RWPE2 (cell line): ENCODE results near the gene ST14.

Experiments
- ATAC-seq: fragments of 200-7000 bp; cut with Tn5 transposase; 3 replicates; pipeline ENCODE4 v1.9.1; 2021; ENCODE audit warnings: low read depth
- DNase-seq: peaks from one replicate; pipeline ENCODE4 v3.0.0-alpha.2; 2020; ENCODE audit warnings: low spot score
- H3K27ac ChIP-seq: fragments of 450-650 bp; 2 replicates; pipeline ENCODE4 v1.5.1; 2017; ENCODE audit warnings: mild to moderate bottlenecking; ENCODE audit not compliant: poor library complexity, severe bottlenecking
- H3K27me3 ChIP-seq: fragments of 250-450 bp; sonication (Bioruptor Pico); 2 replicates; pipeline ENCODE4 v1.5.1; 2021; ENCODE audit warnings: mild to moderate bottlenecking, moderate library complexity; ENCODE audit not compliant: insufficient read depth, poor library complexity, severe bottlenecking
- H3K36me3 ChIP-seq: fragments of 250-450 bp; sonication (Bioruptor Pico); 2 replicates; pipeline ENCODE4 v1.5.1; 2020; ENCODE audit warnings: low read depth, mild to moderate bottlenecking, moderate library complexity
- H3K4me1 ChIP-seq: fragments of 250-450 bp; sonication (Bioruptor Pico); 2 replicates; pipeline ENCODE4 v1.5.1; 2021; ENCODE audit warnings: mild to moderate bottlenecking, moderate library complexity; ENCODE audit not compliant: insufficient read depth, poor library complexity, severe bottlenecking
- H3K4me3 ChIP-seq: fragments of 250-450 bp; sonication (Bioruptor Pico); 2 replicates; pipeline ENCODE4 v1.5.1; 2021; ENCODE audit warnings: mild to moderate bottlenecking, moderate library complexity; ENCODE audit not compliant: severe bottlenecking
- H3K9me3 ChIP-seq: fragments of 250-450 bp; sonication (Bioruptor Pico); 2 replicates; pipeline ENCODE4 v1.5.1; 2021; ENCODE audit warnings: mild to moderate bottlenecking, moderate library complexity; ENCODE audit not compliant: severe bottlenecking
- TF ChIP-seq, protein P1 (sequence below): fragments of 450-650 bp; IDR thresholded peaks from one replicate; pipeline ENCODE4 v1.5.1; 2017; ENCODE audit warnings: mild to moderate bottlenecking, moderate library complexity; ENCODE audit not compliant: poor library complexity, severe bottlenecking

The ST14 gene

DNA sequence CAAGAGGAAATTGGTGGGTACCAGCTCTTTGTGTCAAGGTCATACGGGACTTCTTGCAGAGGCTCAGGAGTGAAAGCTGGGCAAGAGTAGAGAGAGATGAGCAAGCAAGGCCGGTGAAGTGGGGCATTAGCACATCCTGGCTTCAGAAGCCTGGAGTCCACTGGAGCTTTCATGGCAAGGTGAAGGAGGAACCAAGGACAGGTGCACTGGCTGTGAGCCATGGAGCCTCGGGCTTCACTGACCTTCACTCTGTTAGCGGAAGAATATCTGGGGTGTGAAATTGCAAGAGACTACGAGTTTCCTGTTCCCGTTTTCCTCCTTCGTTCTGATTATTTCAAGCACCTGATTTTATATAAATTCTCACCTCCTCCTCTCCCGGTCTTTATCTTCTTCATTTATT, 25.9 kb upstream of the ST14 start:
- Histone ChIP-seq H3K36me3 (peaks cover 94% of the 10 kb centered on the region), H3K9me3 (no peaks in the 10 kb centered on the region), H3K4me3 (no peak overlapping the region), H3K4me1 (no peaks in the 10 kb centered on the region), H3K27me3 (no peaks in the 10 kb centered on the region), H3K27ac (no peak overlapping the region)
- TF ChIP-seq, protein P1, sequence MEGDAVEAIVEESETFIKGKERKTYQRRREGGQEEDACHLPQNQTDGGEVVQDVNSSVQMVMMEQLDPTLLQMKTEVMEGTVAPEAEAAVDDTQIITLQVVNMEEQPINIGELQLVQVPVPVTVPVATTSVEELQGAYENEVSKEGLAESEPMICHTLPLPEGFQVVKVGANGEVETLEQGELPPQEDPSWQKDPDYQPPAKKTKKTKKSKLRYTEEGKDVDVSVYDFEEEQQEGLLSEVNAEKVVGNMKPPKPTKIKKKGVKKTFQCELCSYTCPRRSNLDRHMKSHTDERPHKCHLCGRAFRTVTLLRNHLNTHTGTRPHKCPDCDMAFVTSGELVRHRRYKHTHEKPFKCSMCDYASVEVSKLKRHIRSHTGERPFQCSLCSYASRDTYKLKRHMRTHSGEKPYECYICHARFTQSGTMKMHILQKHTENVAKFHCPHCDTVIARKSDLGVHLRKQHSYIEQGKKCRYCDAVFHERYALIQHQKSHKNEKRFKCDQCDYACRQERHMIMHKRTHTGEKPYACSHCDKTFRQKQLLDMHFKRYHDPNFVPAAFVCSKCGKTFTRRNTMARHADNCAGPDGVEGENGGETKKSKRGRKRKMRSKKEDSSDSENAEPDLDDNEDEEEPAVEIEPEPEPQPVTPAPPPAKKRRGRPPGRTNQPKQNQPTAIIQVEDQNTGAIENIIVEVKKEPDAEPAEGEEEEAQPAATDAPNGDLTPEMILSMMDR, result no peak
- DNase-seq (no peak), ATAC-seq (no peak)

GRCh38 chr11:130136107-130136506, 23.5 kb upstream of the ST14 start:
- ATAC-seq (no peak), DNase-seq (no peak)
- peaks cover 90% of the 10 kb centered on the region for H3K36me3 ChIP-seq
- H3K4me3 ChIP-seq, result no peak overlapping the region
- H3K27ac ChIP-seq, result no peak overlapping the region
- H3K9me3 ChIP-seq, result no peaks in the 10 kb centered on the region
- no peaks in the 10 kb centered on the region for H3K4me1 ChIP-seq
- no peaks in the 10 kb centered on the region for H3K27me3 ChIP-seq
- TF ChIP-seq, protein P1, result no peak

DNA sequence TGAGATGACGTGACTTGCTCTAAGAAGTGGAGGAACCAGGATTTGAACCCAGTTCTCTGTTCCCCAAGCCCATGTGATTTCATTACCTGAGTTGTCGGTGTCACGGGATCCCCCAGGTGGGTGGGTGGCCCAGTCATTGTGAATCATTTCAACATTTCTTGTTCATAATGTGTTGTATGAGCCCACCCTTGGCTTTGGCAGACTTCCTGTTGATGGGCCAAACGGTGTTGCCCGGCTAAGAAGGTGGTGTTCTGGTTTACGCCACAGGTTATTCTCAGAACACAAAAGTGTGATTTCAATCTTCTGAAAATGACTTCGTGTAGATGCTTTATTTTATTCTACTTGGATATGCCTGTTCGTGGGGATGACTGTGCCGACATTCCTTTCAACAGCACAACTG, 21.6 kb upstream of the ST14 start:
- Histone ChIP-seq H3K4me1 (no peaks in the 10 kb centered on the region), H3K9me3 (no peaks in the 10 kb centered on the region), H3K4me3 (no peak overlapping the region), H3K27ac (no peak overlapping the region), H3K27me3 (no peaks in the 10 kb centered on the region), H3K36me3 (peaks cover 91% of the 10 kb centered on the region)
- DNase-seq (no peak), ATAC-seq (no peak)
- TF ChIP-seq, protein P1, result no peak

DNA sequence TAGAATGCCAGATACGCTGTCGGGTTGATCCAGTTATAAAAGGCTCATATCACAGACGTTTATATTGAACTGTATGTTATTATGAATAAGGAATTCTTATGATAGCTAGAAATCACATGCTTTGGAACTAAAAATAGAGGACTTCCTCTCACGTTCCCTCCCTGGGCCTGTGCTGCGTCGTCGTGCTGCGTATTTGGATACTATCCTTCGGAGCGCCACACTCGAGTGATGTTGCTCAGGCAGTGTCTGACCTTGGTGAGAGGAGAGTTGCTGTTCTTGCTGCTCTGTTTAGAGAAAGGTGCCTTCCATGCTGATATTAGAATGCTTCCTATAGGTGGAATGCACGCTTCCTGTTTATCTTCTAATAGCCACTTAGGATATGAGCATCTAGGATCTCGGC, 20.2 kb upstream of the ST14 start:
- no peaks in the 10 kb centered on the region for H3K27me3 ChIP-seq
- DNase-seq (no peak), ATAC-seq (no peak)
- no peaks in the 10 kb centered on the region for H3K4me1 ChIP-seq
- no peak overlapping the region for H3K4me3 ChIP-seq
- TF ChIP-seq, protein P1, result no peak
- H3K9me3 ChIP-seq, result no peaks in the 10 kb centered on the region
- H3K27ac ChIP-seq, result no peak overlapping the region
- H3K36me3 ChIP-seq, result peaks cover 91% of the 10 kb centered on the region

GRCh38 chr11:130141561-130142341, 17.8 kb upstream of the ST14 start:
- no peak for DNase-seq
- no peaks in the 10 kb centered on the region for H3K27me3 ChIP-seq
- no peak overlapping the region for H3K27ac ChIP-seq
- H3K36me3 ChIP-seq, result peaks cover 79% of the 10 kb centered on the region
- no peak for ATAC-seq
- H3K4me1 ChIP-seq, result peaks cover 8% of the 10 kb centered on the region
- TF ChIP-seq, protein P1, result no peak
- H3K9me3 ChIP-seq, result no peaks in the 10 kb centered on the region
- no peak overlapping the region for H3K4me3 ChIP-seq
